ENCODE data around the gene LRRC30. TPM values are rescaled to one million over a fixed set of nuclear protein-coding genes. Genes with fewer than 3 reads are reported as not detected.

The LRRC30 gene
- polyA plus RNA-seq, 1 donor (not counting 4 experiments of a cell fraction or from before 2014, with no cell fraction given) = not detected

DNA sequence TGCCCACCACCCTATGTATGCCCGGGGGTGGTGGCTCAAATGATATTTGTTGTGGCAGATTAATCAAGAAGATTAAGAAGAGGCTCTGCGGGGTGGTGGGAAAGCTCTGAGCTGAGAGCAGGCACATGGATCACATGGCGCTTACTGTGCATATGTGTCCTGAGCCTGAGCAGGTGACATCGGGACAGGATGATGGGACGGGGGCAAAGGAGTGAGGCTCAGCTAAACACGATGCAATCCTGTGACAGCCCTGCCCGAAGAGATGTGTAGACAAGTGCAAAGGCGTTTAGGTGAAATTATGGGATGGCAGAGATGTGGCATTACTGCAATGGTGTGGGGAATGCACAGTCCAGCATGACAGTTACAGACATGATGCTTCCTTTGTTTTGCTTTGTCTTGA lies 6.0 kb downstream of the LRRC30 start:
- Histone ChIP-seq H3K4me2 (ENCODE audit: control insufficient read depth, extremely low read depth, insufficient read depth, low read depth, low read length) (no peak overlapping the region), H3K9me3 (ENCODE audit: control insufficient read depth, low read depth, low read length) (no peaks in the 10 kb centered on the region), H3K4me3 (ENCODE audit: control insufficient read depth in 2 of 3, extremely low read depth in 1 of 3, insufficient read depth in 2 of 3, low read depth in 1 of 3, low read length in 3 of 3) (no peak overlapping the region), H3K27me3 (ENCODE audit: control insufficient read depth, extremely low read depth, insufficient read depth, low read length) (peaks cover 4% of the 10 kb centered on the region), H3K79me2 (ENCODE audit: control insufficient read depth, insufficient read depth, low read length) (no peaks in the 10 kb centered on the region), H3K9ac (ENCODE audit: control insufficient read depth, extremely low read depth, insufficient read depth, low read length) (no peak overlapping the region), H3K9me1 (ENCODE audit: control insufficient read depth, extremely low read depth, insufficient read depth, low read length) (no peaks in the 10 kb centered on the region), H3K36me3 (ENCODE audit: control insufficient read depth in 2 of 2, extremely low read depth in 1 of 2, insufficient read depth in 2 of 2, low read length in 2 of 2) (no peaks in the 10 kb centered on the region), H3K4me1 (ENCODE audit: control insufficient read depth, extremely low read depth, insufficient read depth, low read length) (no peaks in the 10 kb centered on the region), H2AFZ (ENCODE audit: control insufficient read depth, low read length) (no peak overlapping the region), H4K20me1 (ENCODE audit: control insufficient read depth, extremely low read depth, insufficient read depth, low read length) (no peaks in the 10 kb centered on the region), H3K27ac (ENCODE audit: control insufficient read depth, insufficient read depth, low read length) (no peak overlapping the region)
- TF ChIP-seq EZH2 (IDR thresholded peaks at IDR 0.05; ENCODE audit: low read length) = no peak
- no peak for TF ChIP-seq CTCF (optimal IDR thresholded peaks at IDR 0.05 in 1 of 3, IDR thresholded peaks at IDR 0.05 in 1 of 3, conservative IDR thresholded peaks at IDR 0.05 in 1 of 3; ENCODE audit: extremely low read depth in 1 of 3, insufficient read depth in 2 of 3, low read length in 3 of 3)
- dilution Hi-C loops (cut with MboI; ENCODE audit: extremely low pct_ligation_motif_present, low sequenced_read_pairs) = no loop called here
- DNase-seq (ENCODE audit: low read depth, low spot score) (no peak), FAIRE-seq (no peak)

- H3K27ac ChIP-seq (ENCODE audit: control insufficient read depth, insufficient read depth, low read length) = no peak overlapping the region
- H3K9ac ChIP-seq (ENCODE audit: control insufficient read depth, extremely low read depth, insufficient read depth, low read length) = no peak overlapping the region
- H3K4me1 ChIP-seq (ENCODE audit: control insufficient read depth, extremely low read depth, insufficient read depth, low read length) = no peaks in the 10 kb centered on the region
- H3K4me2 ChIP-seq (ENCODE audit: control insufficient read depth, extremely low read depth, insufficient read depth, low read depth, low read length) = no peak overlapping the region
- H3K4me3 ChIP-seq (ENCODE audit: control insufficient read depth in 2 of 3, extremely low read depth in 1 of 3, insufficient read depth in 2 of 3, low read depth in 1 of 3, low read length in 3 of 3) = no peak overlapping the region
- H3K36me3 ChIP-seq (ENCODE audit: control insufficient read depth in 2 of 2, extremely low read depth in 1 of 2, insufficient read depth in 2 of 2, low read length in 2 of 2) = no peaks in the 10 kb centered on the region
- dilution Hi-C loops (cut with MboI; ENCODE audit: extremely low pct_ligation_motif_present, low sequenced_read_pairs) = no loop called here
- no peaks in the 10 kb centered on the region for H3K9me3 ChIP-seq (ENCODE audit: control insufficient read depth, low read depth, low read length)
- DNase-seq (ENCODE audit: low read depth, low spot score) (no peak), FAIRE-seq (no peak)
- no peaks in the 10 kb centered on the region for H3K79me2 ChIP-seq (ENCODE audit: control insufficient read depth, insufficient read depth, low read length)
- H3K27me3 ChIP-seq (ENCODE audit: control insufficient read depth, extremely low read depth, insufficient read depth, low read length) = peaks cover 4% of the 10 kb centered on the region
- TF ChIP-seq EZH2 (IDR thresholded peaks at IDR 0.05; ENCODE audit: low read length) = no peak
- TF ChIP-seq CTCF (optimal IDR thresholded peaks at IDR 0.05 in 1 of 3, IDR thresholded peaks at IDR 0.05 in 1 of 3, conservative IDR thresholded peaks at IDR 0.05 in 1 of 3; ENCODE audit: extremely low read depth in 1 of 3, insufficient read depth in 2 of 3, low read length in 3 of 3) = no peak
- no peaks in the 10 kb centered on the region for H4K20me1 ChIP-seq (ENCODE audit: control insufficient read depth, extremely low read depth, insufficient read depth, low read length)
- no peak overlapping the region for H2AFZ ChIP-seq (ENCODE audit: control insufficient read depth, low read length)
- no peaks in the 10 kb centered on the region for H3K9me1 ChIP-seq (ENCODE audit: control insufficient read depth, extremely low read depth, insufficient read depth, low read length)
Observed at GRCh38 chr18:7237673-7238272, 6.9 kb downstream of the LRRC30 start.

Measured in keratinocyte (primary cell).